GM12873 (cell line): Measurements from ENCODE around the gene AGER.

Experiments
- CTCF ChIP-seq: IDR thresholded peaks from 2 replicates; pipeline ENCODE4 v1.5.1; 2012; ENCODE audit warnings: low read depth, mild to moderate bottlenecking, moderate library complexity, low read length, control low read depth; ENCODE audit not compliant: insufficient read depth; ENCODE audit errors: missing control alignments

Gene AGER

GRCh38 chr6:32196682-32197616 is 12.9 kb upstream of the AGER start:
- TF ChIP-seq CTCF: peak; percentile 28

GRCh38 chr6:32195902-32196681 is 12.0 kb upstream of the AGER start:
- no peak for TF ChIP-seq CTCF

GRCh38 chr6:32195652-32195901 is 11.5 kb upstream of the AGER start:
- TF ChIP-seq CTCF: peak; percentile 38

GRCh38 chr6:32194825-32195651 is 11.0 kb upstream of the AGER start:
- TF ChIP-seq CTCF: peak; percentile 62

- no peak for TF ChIP-seq CTCF
These were observed 10.3 kb upstream of the AGER start for GRCh38 chr6:32194388-32194787.

GRCh38 chr6:32192608-32193039 is 8.6 kb upstream of the AGER start, which contains the start of gene GPSM3:
GPSM3 (minus strand) TSS chr6:32192643; CDS start chr6:32192513, 130 bp downstream.
- no peak for TF ChIP-seq CTCF
